Uterus (tissue), 2 donors: ENCODE results near the gene FAHD1.

Source experiments
- POLR2A ChIP-seq, 2 donors: fragments of 450-650 bp; IDR thresholded peaks; one replicate each; pipeline ENCODE4 v1.6.1; 2016; ENCODE audit warnings: antibody characterized with exemption in 2 of 2, mild to moderate bottlenecking in 1 of 2, moderate library complexity in 1 of 2
- TF ChIP-seq, protein P1 (sequence below), 4 experiments: fragments of 200-600 bp in 2 of 4; fragments of 450-650 bp in 2 of 4; sonication (generic) in 2 of 4; IDR thresholded peaks; one replicate each; pipeline ENCODE4 v1.5.1; 2016 to 2019; ENCODE audit warnings: antibody characterized with exemption in 4 of 4, mild to moderate bottlenecking in 2 of 4, moderate library complexity in 1 of 4

GRCh38 chr16:1862394-1862793, 35.4 kb downstream of the FAHD1 start:
- TF ChIP-seq, protein P1, sequence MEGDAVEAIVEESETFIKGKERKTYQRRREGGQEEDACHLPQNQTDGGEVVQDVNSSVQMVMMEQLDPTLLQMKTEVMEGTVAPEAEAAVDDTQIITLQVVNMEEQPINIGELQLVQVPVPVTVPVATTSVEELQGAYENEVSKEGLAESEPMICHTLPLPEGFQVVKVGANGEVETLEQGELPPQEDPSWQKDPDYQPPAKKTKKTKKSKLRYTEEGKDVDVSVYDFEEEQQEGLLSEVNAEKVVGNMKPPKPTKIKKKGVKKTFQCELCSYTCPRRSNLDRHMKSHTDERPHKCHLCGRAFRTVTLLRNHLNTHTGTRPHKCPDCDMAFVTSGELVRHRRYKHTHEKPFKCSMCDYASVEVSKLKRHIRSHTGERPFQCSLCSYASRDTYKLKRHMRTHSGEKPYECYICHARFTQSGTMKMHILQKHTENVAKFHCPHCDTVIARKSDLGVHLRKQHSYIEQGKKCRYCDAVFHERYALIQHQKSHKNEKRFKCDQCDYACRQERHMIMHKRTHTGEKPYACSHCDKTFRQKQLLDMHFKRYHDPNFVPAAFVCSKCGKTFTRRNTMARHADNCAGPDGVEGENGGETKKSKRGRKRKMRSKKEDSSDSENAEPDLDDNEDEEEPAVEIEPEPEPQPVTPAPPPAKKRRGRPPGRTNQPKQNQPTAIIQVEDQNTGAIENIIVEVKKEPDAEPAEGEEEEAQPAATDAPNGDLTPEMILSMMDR (IDR thresholded peaks at IDR 0.05): no peak
- TF ChIP-seq POLR2A (IDR thresholded peaks at IDR 0.05): no peak
